ENCODE results near the gene MORN5.

The MORN5 gene

GRCh38 chr9:122144836-122145591 is 14.7 kb upstream of the MORN5 start:
- DNase-seq (ENCODE audit: insufficient read length, low spot score) (no peak), FAIRE-seq (no peak)

GRCh38 chr9:122145592-122145863 is 14.2 kb upstream of the MORN5 start:
- FAIRE-seq (no peak), DNase-seq (ENCODE audit: insufficient read length, low spot score) (no peak)
- no peak for TF ChIP-seq CTCF (IDR thresholded peaks at IDR 0.05; ENCODE audit: insufficient read depth, missing control alignments)

More at GRCh38 chr9:122144836-122145591, 14.7 kb upstream of the MORN5 start:
- peak; percentile 26 for TF ChIP-seq CTCF (IDR thresholded peaks at IDR 0.05; ENCODE audit: insufficient read depth, missing control alignments)

- no peak for TF ChIP-seq CTCF (IDR thresholded peaks at IDR 0.05; ENCODE audit: insufficient read depth, missing control alignments)
- FAIRE-seq = no peak
- DNase-seq (ENCODE audit: insufficient read length, low spot score) = no peak
These were observed 8.4 kb upstream of the MORN5 start for GRCh38 chr9:122151267-122151828.

- DNase-seq (ENCODE audit: insufficient read length, low spot score) (no peak), FAIRE-seq (no peak)
- no peak for TF ChIP-seq CTCF (IDR thresholded peaks at IDR 0.05; ENCODE audit: insufficient read depth, missing control alignments)
These were observed 3.9 kb upstream of the MORN5 start for GRCh38 chr9:122155796-122156195.

- no peak for FAIRE-seq
These were observed 1.5 kb upstream of the MORN5 start for GRCh38 chr9:122158202-122158601.

GRCh38 chr9:122159925-122160246 is 178 bp downstream of the MORN5 start:
- no peak for FAIRE-seq
- no peak for TF ChIP-seq CTCF (IDR thresholded peaks at IDR 0.05; ENCODE audit: insufficient read depth, missing control alignments)
- no peak for DNase-seq (ENCODE audit: insufficient read length, low spot score)

More at GRCh38 chr9:122158202-122158601, 1.5 kb upstream of the MORN5 start:
- no peak for DNase-seq (ENCODE audit: insufficient read length, low spot score)
- peak; percentile 38 for TF ChIP-seq CTCF (IDR thresholded peaks at IDR 0.05; ENCODE audit: insufficient read depth, missing control alignments)

- no peak for TF ChIP-seq CTCF (IDR thresholded peaks at IDR 0.05; ENCODE audit: insufficient read depth, missing control alignments)
- DNase-seq (ENCODE audit: insufficient read length, low spot score) (no peak), FAIRE-seq (no peak)
These were observed 2.7 kb downstream of the MORN5 start for GRCh38 chr9:122162415-122162814.

All from D721Med (cell line).